Esophagus muscularis mucosa (tissue), 4 donors: ENCODE measurements around the gene REV1. TPM values are rescaled to one million over a fixed set of nuclear protein-coding genes. Genes with fewer than 3 reads are reported as not detected.
A peak's percentile ranks its signal among the peaks of the same experiment; 100 is the strongest.
"Not testable (repeated sequence)": the region's sequence is repeated elsewhere in the genome, so short reads cannot be mapped to it uniquely, and the experiment has no call there.

Experiments
- DNase-seq: peaks from one replicate; pipeline ENCODE4 v3.0.0-alpha.2; 2017; ENCODE audit errors: extremely low spot score
- H3K27ac ChIP-seq, 4 donors: fragments of 200-600 bp; sonication (generic); replicated peaks in 1 of 4; 1 replicate in 3 of 4; 2 replicates in 1 of 4; pipeline ENCODE4 v1.5.1; 2016 to 2019; ENCODE audit warnings: mild to moderate bottlenecking in 1 of 4
- H3K27me3 ChIP-seq, 4 donors: fragments of 200-600 bp; sonication (generic); one replicate each; pipeline versions ENCODE4 v1.5.1 to v1.6.0; 2016 to 2019
- H3K36me3 ChIP-seq, 4 donors: fragments of 200-600 bp; sonication (generic); one replicate each; pipeline ENCODE4 v1.5.1; 2016 to 2019
- H3K4me1 ChIP-seq, 4 donors: fragments of 200-600 bp; sonication (generic); one replicate each; pipeline ENCODE4 v1.5.1; 2016 to 2019
- H3K4me3 ChIP-seq, 4 donors: fragments of 200-600 bp; sonication (generic); 1 replicate in 2 of 4; 2 replicates in 2 of 4; pipeline ENCODE4 v1.5.1; 2016 to 2019; ENCODE audit warnings: mild to moderate bottlenecking in 4 of 4, moderate library complexity in 1 of 4
- H3K9me3 ChIP-seq, 4 donors: fragments of 200-600 bp; sonication (generic); 1 replicate in 3 of 4; 2 replicates in 1 of 4; pipeline ENCODE4 v1.5.1; 2016 to 2019
- CTCF ChIP-seq, 3 experiments: fragments of 200-600 bp in 2 of 3; fragments of 450-650 bp in 1 of 3; sonication (generic) in 2 of 3; IDR thresholded peaks; one replicate each; pipeline ENCODE4 v1.5.1; 2017 to 2019; ENCODE audit warnings: antibody characterized with exemption in 3 of 3, mild to moderate bottlenecking in 2 of 3, moderate library complexity in 1 of 3
- EP300 ChIP-seq: sonication (generic); formaldehyde crosslinking; IDR thresholded peaks from one replicate; pipeline ENCODE4 v1.6.1; 2017; ENCODE audit warnings: antibody characterized with exemption
- POLR2A ChIP-seq: fragments of 450-650 bp; IDR thresholded peaks from one replicate; pipeline ENCODE4 v1.6.1; 2017; ENCODE audit warnings: antibody characterized with exemption, moderate library complexity, mild to moderate bottlenecking, low read depth
- POLR2AphosphoS5 ChIP-seq, 2 donors: sonication (generic); formaldehyde crosslinking; IDR thresholded peaks; one replicate each; pipeline ENCODE4 v1.6.1; 2017; ENCODE audit warnings: antibody characterized with exemption in 2 of 2
- WGBS: methylation state at CpG from one replicate; pipeline ENCODE4 v1.1.5; 2018; 5-methylcytosine and 5-hydroxymethylcytosine counted together
- intact Hi-C: fragments of 100-400 bp; cut with DNase I; formaldehyde crosslinking; loops from one replicate; pipeline ENCODE4 v1.15.1; 2023
- total RNA-seq, 4 donors: library from RNA; depleted of rRNA; stranded (reverse); fragments of >200 nt; gene quantifications; one replicate each; pipeline versions ENCODE4 v1.1.0 to v1.2.1, GENCODE V29; 2016

REV1 gene
- total RNA-seq, 4 donors from 2014 or later = 26.7 to 47.7 (median 31.4) TPM

- no peak overlapping the region for H3K27ac ChIP-seq
- TF ChIP-seq CTCF (IDR thresholded peaks at IDR 0.05) = no peak
- no peak for TF ChIP-seq POLR2A
- H3K27me3 ChIP-seq = no peaks in the 10 kb centered on the region
- intact Hi-C loops = no loop called here
- H3K4me3 ChIP-seq = no peak overlapping the region
- no peaks in the 10 kb centered on the region for H3K36me3 ChIP-seq
- H3K4me1 ChIP-seq = peaks cover 62 to 95% (median 80%) of the 10 kb centered on the region in 4 donors
- DNase-seq = peak; percentile 17
- H3K9me3 ChIP-seq = no peaks in the 10 kb centered on the region
- WGBS = 86% methylated on average over 3 of the region's 3 CpGs
These were observed 13.2 kb downstream of the REV1 start for GRCh38 chr2:99476629-99477028.

- H3K27ac ChIP-seq, H3K4me3 ChIP-seq, H3K9me3 ChIP-seq, H3K27me3 ChIP-seq, intact Hi-C loops, H3K36me3 ChIP-seq: not testable (repeated sequence)
- peaks cover 48 to 84% (median 72%) of the 10 kb centered on the region in 4 donors for H3K4me1 ChIP-seq
- DNase-seq = peak; percentile 37
- WGBS = 82% methylated on average over 4 of the region's 4 CpGs
These were observed 14.7 kb downstream of the REV1 start for GRCh38 chr2:99475095-99475494.

GRCh38 chr2:99473518-99474083, 16.2 kb downstream of the REV1 start:
- DNase-seq = no peak
- H3K36me3 ChIP-seq = no peaks in the 10 kb centered on the region
- H3K27me3 ChIP-seq = no peaks in the 10 kb centered on the region
- intact Hi-C loops = no loop called here
- no peak overlapping the region for H3K27ac ChIP-seq
- peaks cover 46 to 77% (median 72%) of the 10 kb centered on the region in 4 donors for H3K4me1 ChIP-seq
- WGBS = 45% methylated on average over 2 of the region's 2 CpGs
- no peak overlapping the region for H3K4me3 ChIP-seq
- TF ChIP-seq POLR2A (no peak), POLR2AphosphoS5 (IDR thresholded peaks at IDR 0.05) (no peak), CTCF (IDR thresholded peaks at IDR 0.05) (no peak), EP300 (no peak)
- no peaks in the 10 kb centered on the region for H3K9me3 ChIP-seq

GRCh38 chr2:99472600-99472960, 17.2 kb downstream of the REV1 start:
- Histone ChIP-seq H3K4me3 (no peak overlapping the region), H3K36me3 (no peaks in the 10 kb centered on the region), H3K27ac (no peak overlapping the region), H3K4me1 (peaks cover 56 to 76% (median 70%) of the 10 kb centered on the region in 4 donors), H3K9me3 (no peaks in the 10 kb centered on the region), H3K27me3 (no peaks in the 10 kb centered on the region)
- no peak for DNase-seq
- 100% methylated on average over 1 of the region's 1 CpG for WGBS
- intact Hi-C loops = no loop called here
- TF ChIP-seq POLR2A (no peak), EP300 (no peak), POLR2AphosphoS5 (IDR thresholded peaks at IDR 0.05) (no peak), CTCF (IDR thresholded peaks at IDR 0.05) (no peak)

GRCh38 chr2:99471654-99472599, 17.9 kb downstream of the REV1 start:
- no peaks in the 10 kb centered on the region for H3K9me3 ChIP-seq
- H3K27ac ChIP-seq = no peak overlapping the region
- H3K27me3 ChIP-seq = no peaks in the 10 kb centered on the region
- H3K36me3 ChIP-seq = no peaks in the 10 kb centered on the region
- no peak for DNase-seq
- 79% methylated on average over 7 of the region's 7 CpGs for WGBS
- H3K4me3 ChIP-seq = no peak overlapping the region
- peaks cover 62 to 77% (median 71%) of the 10 kb centered on the region in 4 donors for H3K4me1 ChIP-seq
- intact Hi-C loops = no loop called here
- TF ChIP-seq POLR2A (no peak), CTCF (IDR thresholded peaks at IDR 0.05) (no peak), EP300 (no peak), POLR2AphosphoS5 (IDR thresholded peaks at IDR 0.05) (no peak)
